ENCODE data around the gene SPOCK1.

Gene SPOCK1

GRCh38 chr5:137214446-137215189 lies 284.5 kb downstream of the SPOCK1 start:
- no peak for DNase-seq

GRCh38 chr5:137212471-137212870 lies 286.7 kb downstream of the SPOCK1 start:
- no peak for DNase-seq

GRCh38 chr5:137209232-137209809 lies 289.8 kb downstream of the SPOCK1 start:
- DNase-seq = no peak

- no peak for DNase-seq
These were observed 291.9 kb downstream of the SPOCK1 start for GRCh38 chr5:137207023-137207760.

- DNase-seq = no peak
These were observed 293.0 kb downstream of the SPOCK1 start for GRCh38 chr5:137206030-137206715.

- DNase-seq = no peak
These were observed 293.7 kb downstream of the SPOCK1 start for GRCh38 chr5:137205231-137206027.

- DNase-seq = no peak
These were observed 296.0 kb downstream of the SPOCK1 start for GRCh38 chr5:137203011-137203632.

GRCh38 chr5:137201876-137202275 lies 297.2 kb downstream of the SPOCK1 start:
- DNase-seq = no peak

- no peak for DNase-seq
These were observed 298.0 kb downstream of the SPOCK1 start for GRCh38 chr5:137200906-137201700.

- DNase-seq = no peak
These were observed 299.2 kb downstream of the SPOCK1 start for GRCh38 chr5:137199966-137200365.

GRCh38 chr5:137199201-137199600 lies 299.9 kb downstream of the SPOCK1 start:
- no peak for DNase-seq

GRCh38 chr5:137195483-137195882 lies 303.6 kb downstream of the SPOCK1 start:
- no peak for DNase-seq

- DNase-seq = no peak
These were observed 304.8 kb downstream of the SPOCK1 start for GRCh38 chr5:137194300-137194699.

- DNase-seq = no peak
These were observed 306.8 kb downstream of the SPOCK1 start for GRCh38 chr5:137192293-137192743.

GRCh38 chr5:137191179-137191578 lies 307.9 kb downstream of the SPOCK1 start:
- DNase-seq = no peak

- DNase-seq = no peak
These were observed 308.7 kb downstream of the SPOCK1 start for GRCh38 chr5:137190441-137190840.

- no peak for DNase-seq
These were observed 309.1 kb downstream of the SPOCK1 start for GRCh38 chr5:137190031-137190430.

GRCh38 chr5:137188566-137188965 lies 310.6 kb downstream of the SPOCK1 start:
- no peak for DNase-seq

GRCh38 chr5:137186759-137187461 lies 312.2 kb downstream of the SPOCK1 start:
- no peak for DNase-seq

- no peak for DNase-seq
These were observed 313.9 kb downstream of the SPOCK1 start for GRCh38 chr5:137185193-137185592.
